IMR-90 (cell line): ENCODE data around the gene GABRQ. TPM values are rescaled to one million over a fixed set of nuclear protein-coding genes. Genes with fewer than 3 reads are reported as not detected.

Source experiments
- ATAC-seq: fragments of 200-7000 bp; cut with Tn5 transposase; 2 replicates; pipeline ENCODE4 v1.9.1; 2020; ENCODE audit warnings: low read depth, mild to moderate bottlenecking, moderate library complexity
- BruUV-seq: library from RNA; stranded (reverse); fragments of 400-500 nt; replicated peaks from 2 replicates; lab custom pipeline; 2021; lab: Mats Ljungman, UMichigan
- CTCF ChIA-PET: fragments of 300-600 bp; formaldehyde crosslinking; extraction: SDS; loops from one replicate; lab custom pipeline; 2021; ENCODE audit warnings: antibody characterized with exemption; lab: Yijun Ruan, JAX
- POLR2A ChIA-PET: fragments of 300-600 bp; sonication (Branson Sonifier 250); formaldehyde crosslinking; loops from one replicate; lab custom pipeline; 2022; ENCODE audit warnings: antibody characterized with exemption; ENCODE audit not compliant: unreplicated experiment; lab: Charles Lee
- DNase-seq: peaks from one replicate; pipeline ENCODE4 v3.0.0; 2013
- H2AFZ ChIP-seq: replicated peaks from 2 replicates; pipeline ENCODE3; 2013; ENCODE audit warnings: low read length, mild to moderate bottlenecking; ENCODE audit not compliant: poor library complexity
- H2AK5ac ChIP-seq: 2 replicates; pipeline ENCODE4 v1.6.1; 2013; ENCODE audit warnings: low read depth, low read length, inconsistent platforms
- H2AK9ac ChIP-seq: replicated peaks from 2 replicates; pipeline ENCODE3; 2013; ENCODE audit warnings: mild to moderate bottlenecking, low read depth, low read length, moderate library complexity; ENCODE audit not compliant: poor library complexity
- H2BK120ac ChIP-seq: 2 replicates; pipeline ENCODE4 v1.6.1; 2013; ENCODE audit warnings: low read depth, low read length, inconsistent platforms
- H2BK15ac ChIP-seq: 3 replicates; pipeline ENCODE4 v1.6.1; 2013; ENCODE audit warnings: low read depth, low read length, inconsistent platforms
- H2BK20ac ChIP-seq: 2 replicates; pipeline ENCODE4 v1.6.1; 2013; ENCODE audit warnings: low read depth, mild to moderate bottlenecking, inconsistent platforms, low read length, moderate library complexity
- H2BK5ac ChIP-seq: 2 replicates; pipeline ENCODE4 v1.6.1; 2013; ENCODE audit warnings: mild to moderate bottlenecking, low read depth, low read length, inconsistent platforms; ENCODE audit not compliant: poor library complexity, severe bottlenecking
- H3K14ac ChIP-seq: replicated peaks from 2 replicates; pipeline ENCODE4 v1.6.1; 2013; ENCODE audit warnings: low read depth, low read length, inconsistent platforms
- H3K18ac ChIP-seq: 2 replicates; pipeline ENCODE4 v1.6.1; 2013; ENCODE audit warnings: low read depth, low read length, control low read depth
- H3K23ac ChIP-seq: 2 replicates; pipeline ENCODE4 v1.6.1; 2013; ENCODE audit warnings: low read depth, low read length, inconsistent platforms
- H3K27ac ChIP-seq: 2 replicates; pipeline ENCODE4 v1.5.1; 2013; ENCODE audit warnings: mild to moderate bottlenecking, control low read depth, low read length; ENCODE audit not compliant: insufficient read depth
- H3K27me3 ChIP-seq: 2 replicates; pipeline ENCODE4 v1.6.1; 2013; ENCODE audit warnings: low read length; ENCODE audit not compliant: control insufficient read depth, insufficient read depth
- H3K36me3 ChIP-seq: 2 replicates; pipeline ENCODE4 v1.6.1; 2013; ENCODE audit warnings: low read length, mixed read lengths; ENCODE audit not compliant: control insufficient read depth, insufficient read depth
- H3K4ac ChIP-seq: 2 replicates; pipeline ENCODE4 v1.6.1; 2013; ENCODE audit warnings: low read depth, low read length, inconsistent platforms
- H3K4me1 ChIP-seq: 2 replicates; pipeline ENCODE4 v1.6.1; 2013; ENCODE audit warnings: low read length, mixed read lengths; ENCODE audit not compliant: control insufficient read depth, insufficient read depth
- H3K4me2 ChIP-seq: 2 replicates; pipeline ENCODE4 v1.6.1; 2013; ENCODE audit warnings: low read depth, mild to moderate bottlenecking, control low read depth, low read length, moderate library complexity
- H3K4me3 ChIP-seq: 2 replicates; pipeline ENCODE4 v1.5.1; 2013; ENCODE audit warnings: low read depth, mild to moderate bottlenecking, control low read depth, low read length, moderate library complexity; ENCODE audit not compliant: insufficient read depth
- H3K56ac ChIP-seq: 2 replicates; pipeline ENCODE4 v1.6.1; 2013; ENCODE audit warnings: low read length, inconsistent platforms; ENCODE audit not compliant: insufficient read depth; ENCODE audit errors: extremely low read depth
- H3K79me1 ChIP-seq, 2 experiments: 2 replicates each; pipeline ENCODE4 v1.6.1; 2013; ENCODE audit warnings: low read length in 2 of 2, inconsistent platforms in 1 of 2, low read depth in 1 of 2
- H3K9ac ChIP-seq: 2 replicates; pipeline ENCODE4 v1.6.1; 2013; ENCODE audit warnings: low read depth, low read length, control low read depth
- H3K9me1 ChIP-seq: 2 replicates; pipeline ENCODE4 v1.6.1; 2013; ENCODE audit warnings: low read length, inconsistent platforms; ENCODE audit not compliant: insufficient read depth
- H3K9me3 ChIP-seq: 2 replicates; pipeline ENCODE4 v1.6.1; 2013; ENCODE audit warnings: low read length; ENCODE audit not compliant: control insufficient read depth, insufficient read depth
- H4K20me1 ChIP-seq: 2 replicates; pipeline ENCODE4 v1.6.1; 2013; ENCODE audit warnings: low read length, inconsistent platforms; ENCODE audit not compliant: insufficient read depth
- H4K5ac ChIP-seq: 2 replicates; pipeline ENCODE4 v1.6.1; 2013; ENCODE audit warnings: mild to moderate bottlenecking, low read depth, low read length, control low read depth
- H4K8ac ChIP-seq, 2 experiments: 2 replicates each; pipeline ENCODE4 v1.6.1; 2013; ENCODE audit warnings: low read depth in 2 of 2, low read length in 2 of 2, control low read depth in 1 of 2, inconsistent platforms in 1 of 2
- H4K91ac ChIP-seq: 2 replicates; pipeline ENCODE4 v1.6.1; 2013; ENCODE audit warnings: low read depth, low read length, inconsistent platforms; ENCODE audit not compliant: insufficient read depth
- BHLHE40 ChIP-seq: fragments of 150-350 bp; IDR thresholded peaks from 2 replicates; pipeline ENCODE4 v1.6.1; 2016; ENCODE audit warnings: mild to moderate bottlenecking, low read depth, low read length
- CHD1 ChIP-seq: IDR thresholded peaks from 2 replicates; pipeline ENCODE4 v1.6.1; 2012; ENCODE audit warnings: low read depth, low read length, improper control_type of control experiment
- CTCF ChIP-seq: conservative IDR thresholded peaks from 2 replicates; pipeline ENCODE4 v1.5.1; 2012; ENCODE audit warnings: mild to moderate bottlenecking, low read depth, low read length, improper control_type of control experiment
- ELK1 ChIP-seq: fragments of 150-350 bp; IDR thresholded peaks from 2 replicates; pipeline ENCODE4 v1.6.1; 2016; ENCODE audit warnings: low read depth, mild to moderate bottlenecking, low read length, moderate library complexity, borderline replicate concordance
- FOS ChIP-seq: fragments of 150-350 bp; IDR thresholded peaks from 2 replicates; pipeline ENCODE4 v1.6.1; 2016; ENCODE audit warnings: low read depth, low read length
- MAFK ChIP-seq: IDR thresholded peaks from 2 replicates; pipeline ENCODE4 v1.6.1; 2012; ENCODE audit warnings: low read depth, low read length, improper control_type of control experiment
- MAZ ChIP-seq: IDR thresholded peaks from 2 replicates; pipeline ENCODE4 v1.6.1; 2012; ENCODE audit warnings: low read depth, mild to moderate bottlenecking, low read length, improper control_type of control experiment, moderate library complexity, borderline replicate concordance
- MXI1 ChIP-seq: IDR thresholded peaks from 2 replicates; pipeline ENCODE4 v1.6.1; 2012; ENCODE audit warnings: low read depth, mild to moderate bottlenecking, low read length, moderate library complexity, borderline replicate concordance
- NFE2L2 ChIP-seq: fragments of 150-350 bp; IDR thresholded peaks from 2 replicates; pipeline ENCODE4 v1.6.1; 2016; ENCODE audit warnings: low read depth, mild to moderate bottlenecking, low read length
- POLR2A ChIP-seq: IDR thresholded peaks from 2 replicates; pipeline ENCODE4 v1.6.1; 2012; ENCODE audit warnings: mild to moderate bottlenecking, low read depth, low read length
- RCOR1 ChIP-seq: IDR thresholded peaks from 2 replicates; pipeline ENCODE4 v1.6.1; 2012; ENCODE audit warnings: mild to moderate bottlenecking, low read length, improper control_type of control experiment; ENCODE audit not compliant: insufficient replicate concordance
- RFX5 ChIP-seq: IDR thresholded peaks from 2 replicates; pipeline ENCODE4 v1.8.0; 2012; ENCODE audit warnings: low read depth, mild to moderate bottlenecking, low read length, moderate library complexity
- SMC3 ChIP-seq: fragments of 150-350 bp; IDR thresholded peaks from 2 replicates; pipeline ENCODE4 v1.6.1; 2016; ENCODE audit warnings: low read depth, mild to moderate bottlenecking, antibody characterized with exemption, low read length, moderate library complexity
- WGBS, 2 experiments: methylation state at CpG; one replicate each; pipeline versions ENCODE4 v1.1.5 to v1.1.7; 2013; ENCODE audit warnings: missing lambda C conversion rate in 2 of 2; ENCODE audit not compliant: insufficient read length in 1 of 2; ENCODE audit errors: extremely low coverage in 2 of 2; 5-methylcytosine and 5-hydroxymethylcytosine counted together
- dilution Hi-C: fragments of 300-500 bp; cut with HindIII; formaldehyde crosslinking; loops from one replicate; pipeline ENCODE4 v1.14.3; 2018; ENCODE audit warnings: low sequenced_read_pairs; ENCODE audit not compliant: unreplicated experiment
- in situ Hi-C: fragments of 300-500 bp; cut with MboI; formaldehyde crosslinking; loops from 3 replicates; pipeline ENCODE4 v1.14.3; 2019; ENCODE audit warnings: low sequenced_read_pairs, inconsistent platforms, mixed read lengths
- intact Hi-C: fragments of 100-400 bp; cut with micrococcal nuclease; formaldehyde crosslinking; loops from 2 replicates; pipeline ENCODE4 v1.10.0; 2022
- polyA plus RNA-seq, 3 experiments: library from polyadenylated mRNA; depleted of rRNA; stranded (reverse); fragments of >200 nt; gene quantifications; 2 replicates each; pipeline ENCODE4 v1.2.3, GENCODE V29; 2012; ENCODE audit warnings: low replicate concordance in 1 of 3
- total RNA-seq: library from RNA; depleted of rRNA; stranded (reverse); fragments of >200 nt; gene quantifications from 2 replicates; pipeline ENCODE4 v1.2.3, GENCODE V29; 2012

Gene GABRQ
- total and polyA plus RNA-seq, 2 of the 4 experiments (the other 2 are of a cell fraction): under 0.01 to 0.03 TPM

- 92% methylated on average over 5 of the region's 16 CpGs; no CpG with 5 or more reads in 1 of the 2 experiments for WGBS, 2 experiments
- BruUV-seq: no TSS peak
- Histone ChIP-seq H4K5ac (no peak overlapping the region), H4K91ac (no peak overlapping the region), H3K4me2 (no peak overlapping the region), H2AFZ (no peak overlapping the region), H3K27ac (no peak overlapping the region), H3K18ac (no peak overlapping the region), H2BK15ac (no peak overlapping the region), H3K56ac (no peak overlapping the region), H3K27me3 (no peaks in the 10 kb centered on the region), H3K4me3 (no peak overlapping the region), H3K4ac (no peak overlapping the region), H2BK5ac (no peak overlapping the region), H4K8ac (no peak overlapping the region), H3K9me1 (no peaks in the 10 kb centered on the region), H2AK9ac (no peak overlapping the region), H4K20me1 (no peaks in the 10 kb centered on the region), H2AK5ac (no peak overlapping the region), H3K4me1 (no peaks in the 10 kb centered on the region), H3K23ac (no peak overlapping the region), H3K9ac (no peak overlapping the region), H3K36me3 (no peaks in the 10 kb centered on the region), H3K9me3 (peaks cover 4% of the 10 kb centered on the region; the same call in 1 of the 2 replicates), H2BK20ac (no peak overlapping the region), H3K79me1 (no peaks in the 10 kb centered on the region), H2BK120ac (no peak overlapping the region), H3K14ac (no peak overlapping the region)
- dilution Hi-C loops (no loop called here), intact Hi-C loops (no loop called here), in situ Hi-C loops (no loop called here)
- ATAC-seq (no peak), DNase-seq (no peak)
- TF ChIP-seq MXI1: no peak
- TF ChIP-seq MAZ: no peak
- no peak for TF ChIP-seq CHD1
- no peak for TF ChIP-seq CTCF
- TF ChIP-seq FOS: no peak
- no peak for TF ChIP-seq MAFK
- TF ChIP-seq NFE2L2: no peak
- TF ChIP-seq RCOR1: no peak
- no peak for TF ChIP-seq BHLHE40
- TF ChIP-seq RFX5: no peak
- no peak for TF ChIP-seq POLR2A
- TF ChIP-seq ELK1: no peak
- TF ChIP-seq SMC3: no peak
- ChIA-PET CTCF (no interaction called here), POLR2A (no interaction called here)
These were observed 14.8 kb downstream of the GABRQ start for GRCh38 chrX:152652467-152652866.
